WTC11 (cell line): ENCODE measurements around the gene MITF. TPM values are rescaled to one million over a fixed set of nuclear protein-coding genes. Genes with fewer than 3 reads are reported as not detected.

Source experiments
- ATAC-seq: fragments of 200-7000 bp; cut with Tn5 transposase; 2 replicates; pipeline ENCODE4 v1.10.0; 2021; ENCODE audit warnings: mild to moderate bottlenecking, moderate library complexity
- CTCF ChIA-PET: fragments of 300-600 bp; sonication (Branson Sonifier 250); formaldehyde crosslinking; loops from one replicate; lab custom pipeline; 2021; ENCODE audit warnings: antibody characterized with exemption; lab: Charles Lee
- POLR2A ChIA-PET: fragments of 350-600 bp; sonication (Branson Sonifier 250); formaldehyde crosslinking; loops from one replicate; lab custom pipeline; 2021; ENCODE audit warnings: antibody characterized with exemption; lab: Charles Lee
- DNase-seq: peaks from one replicate; pipeline ENCODE4 v3.0.0; 2021; ENCODE audit warnings: low spot score
- H3K27ac Mint-ChIP-seq: 2 replicates; pipeline ENCODE4 v1.8.0; 2021; ENCODE audit warnings: mixed read lengths
- H3K27me3 Mint-ChIP-seq: 2 replicates; pipeline ENCODE4 v1.8.0; 2021; ENCODE audit warnings: low read depth, mild to moderate bottlenecking, moderate library complexity, mixed read lengths
- H3K36me3 Mint-ChIP-seq: 2 replicates; pipeline ENCODE4 v1.8.0; 2021; ENCODE audit warnings: mixed read lengths
- H3K4me1 Mint-ChIP-seq: 2 replicates; pipeline ENCODE4 v1.8.0; 2022; ENCODE audit warnings: mixed read lengths
- H3K4me3 Mint-ChIP-seq: 2 replicates; pipeline ENCODE4 v1.8.0; 2021; ENCODE audit warnings: mild to moderate bottlenecking, moderate library complexity, mixed read lengths
- H3K9me3 Mint-ChIP-seq: 2 replicates; pipeline ENCODE4 v1.8.0; 2021; ENCODE audit warnings: mixed read lengths
- AR ChIP-seq: fragments of 250-450 bp; sonication (Bioruptor Pico); IDR thresholded peaks from 2 replicates; pipeline ENCODE4 v1.9.0; 2021; ENCODE audit warnings: mild to moderate bottlenecking
- ARID4B ChIP-seq: sonication (generic); formaldehyde crosslinking; IDR thresholded peaks from 2 replicates; pipeline ENCODE4 v1.8.0; 2023; ENCODE audit warnings: missing genetic modification reagents, mild to moderate bottlenecking, borderline replicate concordance
- CBFB ChIP-seq: sonication (generic); formaldehyde crosslinking; IDR thresholded peaks from 2 replicates; pipeline ENCODE4 v1.8.1; 2022; ENCODE audit warnings: mild to moderate bottlenecking, low read depth, missing genetic modification reagents
- CREM ChIP-seq: sonication (generic); formaldehyde crosslinking; IDR thresholded peaks from 2 replicates; pipeline ENCODE4 v1.8.1; 2022; ENCODE audit warnings: mild to moderate bottlenecking, missing genetic modification reagents, moderate library complexity
- MAX ChIP-seq: sonication (generic); formaldehyde crosslinking; IDR thresholded peaks from 2 replicates; pipeline ENCODE4 v1.8.0; 2022; ENCODE audit warnings: mild to moderate bottlenecking, missing genetic modification reagents
- NR1H2 ChIP-seq: sonication (generic); formaldehyde crosslinking; IDR thresholded peaks from 2 replicates; pipeline ENCODE4 v1.9.0; 2021; ENCODE audit warnings: mild to moderate bottlenecking, moderate library complexity, missing genetic modification reagents
- OVOL2 ChIP-seq: fragments of 250-450 bp; sonication (Bioruptor Pico); IDR thresholded peaks from 2 replicates; pipeline ENCODE4 v1.9.0; 2021; ENCODE audit warnings: mild to moderate bottlenecking, borderline replicate concordance
- TEAD1 ChIP-seq: sonication (generic); formaldehyde crosslinking; IDR thresholded peaks from 2 replicates; pipeline ENCODE4 v1.8.0; 2022; ENCODE audit warnings: mild to moderate bottlenecking, missing genetic modification reagents
- ZNF121 ChIP-seq: sonication (generic); formaldehyde crosslinking; IDR thresholded peaks from 2 replicates; pipeline ENCODE4 v1.8.0; 2023; ENCODE audit warnings: missing genetic modification reagents
- ZNF263 ChIP-seq: sonication (generic); formaldehyde crosslinking; IDR thresholded peaks from 2 replicates; pipeline ENCODE4 v1.8.1; 2022; ENCODE audit warnings: low read depth, mild to moderate bottlenecking, moderate library complexity, missing genetic modification reagents
- ZNF396 ChIP-seq: fragments of 250-450 bp; sonication (Bioruptor Pico); IDR thresholded peaks from 2 replicates; pipeline ENCODE4 v1.8.0; 2021; ENCODE audit warnings: mild to moderate bottlenecking, moderate library complexity, borderline replicate concordance
- ZNF416 ChIP-seq: fragments of 250-450 bp; sonication (Bioruptor Pico); IDR thresholded peaks from 2 replicates; pipeline ENCODE4 v1.9.0; 2021; ENCODE audit warnings: mild to moderate bottlenecking, inconsistent platforms
- total RNA-seq: library from RNA; stranded (reverse); gene quantifications from 3 replicates; pipeline ENCODE4 v1.2.3, GENCODE V29; 2021
- TF ChIP-seq, protein P1 (sequence below): sonication (generic); formaldehyde crosslinking; IDR thresholded peaks from 2 replicates; pipeline ENCODE4 v1.8.1; 2022; ENCODE audit warnings: low read depth, mild to moderate bottlenecking, moderate library complexity, missing genetic modification reagents, borderline replicate concordance
- TF ChIP-seq, protein P2 (sequence below): sonication (generic); formaldehyde crosslinking; IDR thresholded peaks from 2 replicates; pipeline ENCODE4 v1.8.1; 2023; ENCODE audit warnings: mild to moderate bottlenecking, missing genetic modification reagents, moderate library complexity
- TF ChIP-seq, protein P3 (sequence below): fragments of 250-450 bp; sonication (Bioruptor Pico); IDR thresholded peaks from 2 replicates; pipeline ENCODE4 v1.9.0; 2021; ENCODE audit warnings: mild to moderate bottlenecking, borderline replicate concordance
- TF ChIP-seq, protein P4 (sequence below): fragments of 200-600 bp; IDR thresholded peaks from 2 replicates; pipeline ENCODE4 v1.8.0; 2022; ENCODE audit warnings: antibody characterized with exemption

Gene MITF
- total RNA-seq, 1 experiment from 2014 or later, result 1.3 TPM

- peak; percentile 21 for DNase-seq
- Mint-ChIP-seq H3K4me1 (peaks cover 18% of the 10 kb centered on the region), H3K9me3 (no peaks in the 10 kb centered on the region), H3K27me3 (peaks cover 43% of the 10 kb centered on the region), H3K4me3 (no peak overlapping the region), H3K27ac (no peak overlapping the region), H3K36me3 (no peaks in the 10 kb centered on the region)
- peak; percentile 93 for ATAC-seq
- CTCF ChIA-PET, result interaction anchor here (0.8 to 2.0 kb wide), 2 partner anchors 20 to 44 kb away, joined by 5 read pairs; partner anchors contain the start of gene MITF
- POLR2A ChIA-PET, result interaction anchor here (1.9 kb wide), 1 partner anchor 20 kb away, joined by 7 read pairs; the partner anchor contains the start of gene MITF
- TF ChIP-seq CREM (CRISPR knock-in tag) (no peak), ZNF121 (CRISPR knock-in tag) (0 out of 2 replicates have a peak, but pooled peaks have one; percentile 33)
These were observed 20.2 kb upstream of the MITF start for GRCh38 chr3:69718866-69719586.

DNA sequence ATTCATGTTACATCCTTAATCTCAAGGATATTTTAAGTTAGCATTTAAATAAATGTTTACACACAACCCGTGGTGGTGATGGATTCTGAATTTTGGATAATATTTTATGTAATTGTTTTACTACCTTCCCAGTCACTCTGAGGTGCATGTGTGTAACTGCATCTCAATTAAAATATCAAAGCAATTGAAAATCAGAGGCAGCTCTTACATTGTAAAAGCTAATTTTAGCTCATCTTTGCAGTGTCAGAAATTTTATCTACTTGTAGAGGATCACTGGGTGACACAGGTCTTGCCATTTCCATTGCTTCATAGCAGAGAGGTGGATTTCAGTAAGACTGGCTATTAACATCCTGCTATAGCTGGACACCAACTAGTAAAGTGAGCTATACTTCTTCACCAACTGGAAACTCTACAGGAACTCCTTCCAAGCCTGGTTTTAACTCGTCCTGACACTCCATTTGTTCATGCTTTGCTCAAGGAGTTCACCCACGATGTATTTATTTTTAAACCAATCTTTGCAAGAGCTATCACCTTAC, 19.6 kb upstream of the MITF start:
- H3K4me1 Mint-ChIP-seq, result peaks cover 18% of the 10 kb centered on the region
- POLR2A ChIA-PET, result interaction anchor here (1.9 kb wide), 1 partner anchor 19 kb away, joined by 7 read pairs; the partner anchor contains the start of gene MITF
- no peaks in the 10 kb centered on the region for H3K9me3 Mint-ChIP-seq
- ATAC-seq (no peak), DNase-seq (no peak)
- no peaks in the 10 kb centered on the region for H3K36me3 Mint-ChIP-seq
- H3K27ac Mint-ChIP-seq, result no peak overlapping the region
- H3K4me3 Mint-ChIP-seq, result no peak overlapping the region
- CTCF ChIA-PET, result interaction anchor here (2.0 kb wide), 1 partner anchor 19 kb away, joined by 5 read pairs; the partner anchor contains the start of gene MITF
- no peak for TF ChIP-seq OVOL2 (CRISPR knock-in tag)
- TF ChIP-seq, protein P1, sequence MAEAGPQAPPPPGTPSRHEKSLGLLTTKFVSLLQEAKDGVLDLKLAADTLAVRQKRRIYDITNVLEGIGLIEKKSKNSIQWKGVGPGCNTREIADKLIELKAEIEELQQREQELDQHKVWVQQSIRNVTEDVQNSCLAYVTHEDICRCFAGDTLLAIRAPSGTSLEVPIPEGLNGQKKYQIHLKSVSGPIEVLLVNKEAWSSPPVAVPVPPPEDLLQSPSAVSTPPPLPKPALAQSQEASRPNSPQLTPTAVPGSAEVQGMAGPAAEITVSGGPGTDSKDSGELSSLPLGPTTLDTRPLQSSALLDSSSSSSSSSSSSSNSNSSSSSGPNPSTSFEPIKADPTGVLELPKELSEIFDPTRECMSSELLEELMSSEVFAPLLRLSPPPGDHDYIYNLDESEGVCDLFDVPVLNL (CRISPR knock-in tag), result no peak
- TF ChIP-seq, protein P2, sequence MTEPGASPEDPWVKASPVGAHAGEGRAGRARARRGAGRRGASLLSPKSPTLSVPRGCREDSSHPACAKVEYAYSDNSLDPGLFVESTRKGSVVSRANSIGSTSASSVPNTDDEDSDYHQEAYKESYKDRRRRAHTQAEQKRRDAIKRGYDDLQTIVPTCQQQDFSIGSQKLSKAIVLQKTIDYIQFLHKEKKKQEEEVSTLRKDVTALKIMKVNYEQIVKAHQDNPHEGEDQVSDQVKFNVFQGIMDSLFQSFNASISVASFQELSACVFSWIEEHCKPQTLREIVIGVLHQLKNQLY, result no peak
- TF ChIP-seq MAX (CRISPR knock-in tag), result no peak
- TF ChIP-seq ZNF396 (CRISPR knock-in tag), result no peak
- no peak for TF ChIP-seq ZNF416 (CRISPR knock-in tag)
- no peak for TF ChIP-seq NR1H2 (CRISPR knock-in tag)
- no peak for TF ChIP-seq ZNF263
- TF ChIP-seq AR (CRISPR knock-in tag), result no peak
- no peak for TF ChIP-seq TEAD1 (CRISPR knock-in tag)
- TF ChIP-seq, protein P3, sequence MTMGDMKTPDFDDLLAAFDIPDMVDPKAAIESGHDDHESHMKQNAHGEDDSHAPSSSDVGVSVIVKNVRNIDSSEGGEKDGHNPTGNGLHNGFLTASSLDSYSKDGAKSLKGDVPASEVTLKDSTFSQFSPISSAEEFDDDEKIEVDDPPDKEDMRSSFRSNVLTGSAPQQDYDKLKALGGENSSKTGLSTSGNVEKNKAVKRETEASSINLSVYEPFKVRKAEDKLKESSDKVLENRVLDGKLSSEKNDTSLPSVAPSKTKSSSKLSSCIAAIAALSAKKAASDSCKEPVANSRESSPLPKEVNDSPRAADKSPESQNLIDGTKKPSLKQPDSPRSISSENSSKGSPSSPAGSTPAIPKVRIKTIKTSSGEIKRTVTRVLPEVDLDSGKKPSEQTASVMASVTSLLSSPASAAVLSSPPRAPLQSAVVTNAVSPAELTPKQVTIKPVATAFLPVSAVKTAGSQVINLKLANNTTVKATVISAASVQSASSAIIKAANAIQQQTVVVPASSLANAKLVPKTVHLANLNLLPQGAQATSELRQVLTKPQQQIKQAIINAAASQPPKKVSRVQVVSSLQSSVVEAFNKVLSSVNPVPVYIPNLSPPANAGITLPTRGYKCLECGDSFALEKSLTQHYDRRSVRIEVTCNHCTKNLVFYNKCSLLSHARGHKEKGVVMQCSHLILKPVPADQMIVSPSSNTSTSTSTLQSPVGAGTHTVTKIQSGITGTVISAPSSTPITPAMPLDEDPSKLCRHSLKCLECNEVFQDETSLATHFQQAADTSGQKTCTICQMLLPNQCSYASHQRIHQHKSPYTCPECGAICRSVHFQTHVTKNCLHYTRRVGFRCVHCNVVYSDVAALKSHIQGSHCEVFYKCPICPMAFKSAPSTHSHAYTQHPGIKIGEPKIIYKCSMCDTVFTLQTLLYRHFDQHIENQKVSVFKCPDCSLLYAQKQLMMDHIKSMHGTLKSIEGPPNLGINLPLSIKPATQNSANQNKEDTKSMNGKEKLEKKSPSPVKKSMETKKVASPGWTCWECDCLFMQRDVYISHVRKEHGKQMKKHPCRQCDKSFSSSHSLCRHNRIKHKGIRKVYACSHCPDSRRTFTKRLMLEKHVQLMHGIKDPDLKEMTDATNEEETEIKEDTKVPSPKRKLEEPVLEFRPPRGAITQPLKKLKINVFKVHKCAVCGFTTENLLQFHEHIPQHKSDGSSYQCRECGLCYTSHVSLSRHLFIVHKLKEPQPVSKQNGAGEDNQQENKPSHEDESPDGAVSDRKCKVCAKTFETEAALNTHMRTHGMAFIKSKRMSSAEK (CRISPR knock-in tag), result no peak
- TF ChIP-seq ARID4B (CRISPR knock-in tag), result no peak
- TF ChIP-seq CBFB (CRISPR knock-in tag), result no peak
- TF ChIP-seq, protein P4, sequence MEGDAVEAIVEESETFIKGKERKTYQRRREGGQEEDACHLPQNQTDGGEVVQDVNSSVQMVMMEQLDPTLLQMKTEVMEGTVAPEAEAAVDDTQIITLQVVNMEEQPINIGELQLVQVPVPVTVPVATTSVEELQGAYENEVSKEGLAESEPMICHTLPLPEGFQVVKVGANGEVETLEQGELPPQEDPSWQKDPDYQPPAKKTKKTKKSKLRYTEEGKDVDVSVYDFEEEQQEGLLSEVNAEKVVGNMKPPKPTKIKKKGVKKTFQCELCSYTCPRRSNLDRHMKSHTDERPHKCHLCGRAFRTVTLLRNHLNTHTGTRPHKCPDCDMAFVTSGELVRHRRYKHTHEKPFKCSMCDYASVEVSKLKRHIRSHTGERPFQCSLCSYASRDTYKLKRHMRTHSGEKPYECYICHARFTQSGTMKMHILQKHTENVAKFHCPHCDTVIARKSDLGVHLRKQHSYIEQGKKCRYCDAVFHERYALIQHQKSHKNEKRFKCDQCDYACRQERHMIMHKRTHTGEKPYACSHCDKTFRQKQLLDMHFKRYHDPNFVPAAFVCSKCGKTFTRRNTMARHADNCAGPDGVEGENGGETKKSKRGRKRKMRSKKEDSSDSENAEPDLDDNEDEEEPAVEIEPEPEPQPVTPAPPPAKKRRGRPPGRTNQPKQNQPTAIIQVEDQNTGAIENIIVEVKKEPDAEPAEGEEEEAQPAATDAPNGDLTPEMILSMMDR, result no peak
- H3K27me3 Mint-ChIP-seq, result peaks cover 43% of the 10 kb centered on the region
